Lung (tissue), 12 donors: ENCODE measurements around the gene CBY1. TPM values are rescaled to one million over a fixed set of nuclear protein-coding genes. Genes with fewer than 3 reads are reported as not detected.

Source experiments
- ATAC-seq: fragments of 200-7000 bp; cut with Tn5 transposase; one replicate; pipeline ENCODE4 v1.9.1; 2020; ENCODE audit warnings: moderate number of reproducible peaks; ENCODE audit not compliant: insufficient read depth, low FRiP score
- DNase-seq, 3 donors: peaks; one replicate each; pipeline ENCODE4 v3.0.0-alpha.2; 2013 to 2017
- H3K27ac ChIP-seq, 2 donors: one replicate each; pipeline ENCODE4 v1.5.1; 2013; ENCODE audit warnings: mild to moderate bottlenecking in 2 of 2, moderate library complexity in 2 of 2, control low read depth in 1 of 2, inconsistent platforms in 1 of 2, low read depth in 1 of 2, low read length in 1 of 2
- H3K27me3 ChIP-seq, 3 donors: one replicate each; pipeline ENCODE4 v1.5.1; 2013; ENCODE audit warnings: low read length in 2 of 3; ENCODE audit not compliant: control insufficient read depth in 3 of 3, insufficient read depth in 3 of 3
- H3K36me3 ChIP-seq, 4 donors: one replicate each; pipeline ENCODE4 v1.5.1; 2013; ENCODE audit warnings: low read length in 4 of 4, mild to moderate bottlenecking in 1 of 4, moderate library complexity in 1 of 4; ENCODE audit not compliant: control insufficient read depth in 4 of 4, insufficient read depth in 4 of 4
- H3K4me1 ChIP-seq, 5 donors: one replicate each; pipeline ENCODE4 v1.5.1; 2013; ENCODE audit warnings: low read length in 5 of 5, mild to moderate bottlenecking in 2 of 5, moderate library complexity in 1 of 5; ENCODE audit not compliant: control insufficient read depth in 5 of 5, insufficient read depth in 5 of 5
- H3K4me3 ChIP-seq: one replicate; pipeline ENCODE4 v1.5.1; 2013; ENCODE audit warnings: mild to moderate bottlenecking, control low read depth, moderate library complexity
- H3K9ac ChIP-seq, 2 donors: one replicate each; pipeline ENCODE4 v1.5.1; 2013; ENCODE audit warnings: low read length in 2 of 2, control low read depth in 1 of 2; ENCODE audit not compliant: insufficient read depth in 1 of 2
- H3K9me3 ChIP-seq, 4 donors: one replicate each; pipeline ENCODE4 v1.5.1; 2013; ENCODE audit warnings: low read length in 3 of 4, mild to moderate bottlenecking in 1 of 4, moderate library complexity in 1 of 4; ENCODE audit not compliant: control insufficient read depth in 4 of 4, insufficient read depth in 3 of 4
- WGBS, 2 donors: extraction: QIAGEN DNeasy Blood & Tissue Kit; methylation state at CpG; one replicate each; pipeline ENCODE4 v1.1.7; 2013; 5-methylcytosine and 5-hydroxymethylcytosine counted together
- polyA plus RNA-seq, 2 donors: library from polyadenylated mRNA; stranded (reverse); fragments of 200-250 nt; gene quantifications; one replicate each; pipeline ENCODE4 v1.2.1, GENCODE V29; 2013
- total RNA-seq, 2 donors: library from RNA; depleted of rRNA in 1 of 2; stranded (reverse); fragments of >200 nt in 1 of 2; gene quantifications; one replicate each; pipeline ENCODE4 v1.2.1, GENCODE V29; 2014 to 2021
- TF ChIP-seq, protein P1 (sequence below): IDR thresholded peaks from 2 replicates; pipeline ENCODE4 v1.5.1; 2012; ENCODE audit warnings: mild to moderate bottlenecking; ENCODE audit errors: control extremely low read depth, extremely low read depth
- donor health status: control.
- donor health status: control.
- donor health status: Bipolar disorder and iron deficiency.
- donor health status: healthy.
- donor health status: DM: yes; HTN: yes; CAD: no.

CBY1 gene
- total and polyA plus RNA-seq, 4 donors = 24.8 to 49.0 (median 29.2) TPM

DNA sequence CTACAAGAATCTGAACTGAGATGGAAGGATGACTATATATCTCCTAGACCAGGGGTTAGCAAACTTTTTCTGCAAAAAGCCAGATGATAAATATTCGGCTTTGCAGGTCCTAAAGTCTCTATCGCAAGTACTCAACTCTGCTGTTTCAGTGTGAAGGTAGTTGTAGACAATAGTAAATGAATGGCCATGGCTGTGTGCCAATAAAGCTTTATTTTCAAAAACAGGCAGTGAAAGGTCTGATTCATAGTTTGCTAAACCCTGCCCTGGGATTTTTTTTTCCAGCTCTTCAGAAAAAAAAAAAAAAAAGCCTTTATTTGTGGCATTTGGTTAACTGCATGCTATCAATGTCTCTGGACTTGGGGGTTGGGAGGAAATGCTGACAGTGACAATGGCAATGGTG, 37.8 kb upstream of the CBY1 start:
- Histone ChIP-seq H3K36me3 (peaks cover 0 to 6% (median 2%) of the 10 kb centered on the region in 4 donors), H3K9ac (no peak overlapping the region), H3K4me3 (no peak overlapping the region), H3K4me1 (peaks cover 0 to 4% (median 0%) of the 10 kb centered on the region in 5 donors), H3K9me3 (peaks cover 0 to 2% (median 0%) of the 10 kb centered on the region in 4 donors), H3K27ac (no peak overlapping the region), H3K27me3 (no peaks in the 10 kb centered on the region)
- DNase-seq = no peak
- 96 to 98% methylated on average over 2 of the region's 2 CpGs for WGBS, 2 donors
- TF ChIP-seq, protein P1, sequence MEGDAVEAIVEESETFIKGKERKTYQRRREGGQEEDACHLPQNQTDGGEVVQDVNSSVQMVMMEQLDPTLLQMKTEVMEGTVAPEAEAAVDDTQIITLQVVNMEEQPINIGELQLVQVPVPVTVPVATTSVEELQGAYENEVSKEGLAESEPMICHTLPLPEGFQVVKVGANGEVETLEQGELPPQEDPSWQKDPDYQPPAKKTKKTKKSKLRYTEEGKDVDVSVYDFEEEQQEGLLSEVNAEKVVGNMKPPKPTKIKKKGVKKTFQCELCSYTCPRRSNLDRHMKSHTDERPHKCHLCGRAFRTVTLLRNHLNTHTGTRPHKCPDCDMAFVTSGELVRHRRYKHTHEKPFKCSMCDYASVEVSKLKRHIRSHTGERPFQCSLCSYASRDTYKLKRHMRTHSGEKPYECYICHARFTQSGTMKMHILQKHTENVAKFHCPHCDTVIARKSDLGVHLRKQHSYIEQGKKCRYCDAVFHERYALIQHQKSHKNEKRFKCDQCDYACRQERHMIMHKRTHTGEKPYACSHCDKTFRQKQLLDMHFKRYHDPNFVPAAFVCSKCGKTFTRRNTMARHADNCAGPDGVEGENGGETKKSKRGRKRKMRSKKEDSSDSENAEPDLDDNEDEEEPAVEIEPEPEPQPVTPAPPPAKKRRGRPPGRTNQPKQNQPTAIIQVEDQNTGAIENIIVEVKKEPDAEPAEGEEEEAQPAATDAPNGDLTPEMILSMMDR = no peak
- no peak for ATAC-seq

GRCh38 chr22:38623351-38623750, 33.1 kb upstream of the CBY1 start:
- Histone ChIP-seq H3K4me1 (no peaks in the 10 kb centered on the region), H3K9ac (no peak overlapping the region), H3K27ac (no peak overlapping the region), H3K9me3 (no peaks in the 10 kb centered on the region), H3K4me3 (no peak overlapping the region), H3K36me3 (peaks cover 0 to 6% (median 2%) of the 10 kb centered on the region in 4 donors), H3K27me3 (no peaks in the 10 kb centered on the region)
- TF ChIP-seq, protein P1 = no peak
- 67 to 71% methylated on average over 4 of the region's 4 CpGs for WGBS, 2 donors
- ATAC-seq (no peak), DNase-seq (no peak)

GRCh38 chr22:38628444-38628843, 28.0 kb upstream of the CBY1 start:
- WGBS, 2 donors = 74 to 84% methylated on average over 5 of the region's 5 CpGs
- H3K27ac ChIP-seq = no peak overlapping the region
- H3K9me3 ChIP-seq = no peaks in the 10 kb centered on the region
- TF ChIP-seq, protein P1 = no peak
- ATAC-seq (no peak), DNase-seq (no peak)
- no peaks in the 10 kb centered on the region for H3K27me3 ChIP-seq
- H3K9ac ChIP-seq = no peak overlapping the region
- H3K36me3 ChIP-seq = no peaks in the 10 kb centered on the region
- H3K4me1 ChIP-seq = no peaks in the 10 kb centered on the region
- H3K4me3 ChIP-seq = no peak overlapping the region

GRCh38 chr22:38629108-38629507, 27.3 kb upstream of the CBY1 start:
- Histone ChIP-seq H3K9ac (no peak overlapping the region), H3K9me3 (no peaks in the 10 kb centered on the region), H3K27ac (no peak overlapping the region), H3K4me3 (no peak overlapping the region), H3K4me1 (no peaks in the 10 kb centered on the region), H3K27me3 (no peaks in the 10 kb centered on the region), H3K36me3 (no peaks in the 10 kb centered on the region)
- no peak for DNase-seq
- ATAC-seq = no peak
- 88 to 91% methylated on average over 4 of the region's 4 CpGs for WGBS, 2 donors
- TF ChIP-seq, protein P1 = no peak
